ENCODE measurements around the gene SLFN5. TPM values are rescaled to one million over a fixed set of nuclear protein-coding genes. Genes with fewer than 3 reads are reported as not detected.

SLFN5 gene
- total and polyA plus RNA-seq, 2 of the 13 experiments (the other 11 are each of a cell fraction or from before 2014, with no cell fraction given): 0.25 to 0.35 TPM

GRCh38 chr17:35213412-35213940 is 29.4 kb upstream of the SLFN5 start:
- TF ChIP-seq ELF4 (CRISPR knock-in tag; IDR thresholded peaks at IDR 0.05; ENCODE audit: borderline replicate concordance) (no peak), RARA (CRISPR knock-in tag; IDR thresholded peaks at IDR 0.05) (no peak), IRF2 (CRISPR knock-in tag; IDR thresholded peaks at IDR 0.05) (no peak), PRPF4 (IDR thresholded peaks at IDR 0.05; ENCODE audit: low read depth, low read length, poor library complexity, severe bottlenecking) (no peak), POGZ (CRISPR knock-in tag; IDR thresholded peaks at IDR 0.05) (no peak), BHLHE40 (IDR thresholded peaks at IDR 0.05; ENCODE audit: low read length) (no peak), NCOA2 (CRISPR knock-in tag; IDR thresholded peaks at IDR 0.05) (no peak), ZBTB37 (CRISPR knock-in tag; IDR thresholded peaks at IDR 0.05) (no peak), ZNF678 (CRISPR knock-in tag; IDR thresholded peaks at IDR 0.05) (no peak), ZNF782 (CRISPR knock-in tag; IDR thresholded peaks at IDR 0.05; ENCODE audit: borderline replicate concordance) (no peak), TCF12 (IDR thresholded peaks at IDR 0.05) (no peak), TCF12 (CRISPR knock-in tag; IDR thresholded peaks at IDR 0.05) (no peak), MAF1 (CRISPR knock-in tag; IDR thresholded peaks at IDR 0.05; ENCODE audit: borderline replicate concordance) (no peak)
- TF ChIP-seq, protein P1, sequence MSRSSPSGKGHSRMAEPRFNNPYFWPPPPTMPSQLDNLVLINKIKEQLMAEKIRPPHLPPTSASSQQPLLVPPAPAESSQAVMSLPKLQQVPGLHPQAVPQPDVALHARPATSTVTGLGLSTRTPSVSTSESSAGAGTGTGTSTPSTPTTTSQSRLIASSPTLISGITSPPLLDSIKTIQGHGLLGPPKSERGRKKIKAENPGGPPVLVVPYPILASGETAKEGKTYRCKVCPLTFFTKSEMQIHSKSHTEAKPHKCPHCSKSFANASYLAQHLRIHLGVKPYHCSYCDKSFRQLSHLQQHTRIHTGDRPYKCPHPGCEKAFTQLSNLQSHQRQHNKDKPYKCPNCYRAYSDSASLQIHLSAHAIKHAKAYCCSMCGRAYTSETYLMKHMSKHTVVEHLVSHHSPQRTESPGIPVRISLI (CRISPR knock-in tag; IDR thresholded peaks at IDR 0.05; ENCODE audit: borderline replicate concordance): no peak
- Histone ChIP-seq H3K9me3 (ENCODE audit: low read length) (no peaks in the 10 kb centered on the region), H3K27me3 (ENCODE audit: control insufficient read depth in 1 of 2, insufficient read depth in 2 of 2, low read length in 2 of 2) (peaks cover 0 to 9% of the 10 kb centered on the region in 2 experiments; a peak in 2 of 5 replicates), H3K4me1 (ENCODE audit: insufficient read depth, low read length) (no peaks in the 10 kb centered on the region), H3K4me3 (replicated peaks in 1 of 3; ENCODE audit: insufficient read depth in 1 of 3, low read depth in 2 of 3, low read length in 3 of 3) (no peak overlapping the region), H3K36me3 (replicated peaks in 1 of 2; ENCODE audit: control insufficient read depth in 1 of 2, insufficient read depth in 2 of 2, low read length in 2 of 2) (no peaks in the 10 kb centered on the region), H3K4me2 (ENCODE audit: low read depth, low read length) (no peak overlapping the region), H4K20me1 (ENCODE audit: insufficient read depth, low read length) (no peaks in the 10 kb centered on the region), H2AFZ (ENCODE audit: low read length) (no peak overlapping the region), H3K27ac (ENCODE audit: extremely low read length, insufficient read depth, low read length) (no peak overlapping the region), H3K79me2 (ENCODE audit: insufficient read depth, low read length) (no peaks in the 10 kb centered on the region), H3K9ac (ENCODE audit: insufficient read depth, low read depth, low read length) (no peak overlapping the region)
- CTCF ChIA-PET (ENCODE audit: low intra/inter-chr PET ratio, low total read pairs): no interaction called here
- no TSS peak for BruUV-seq (replicated peaks)
- FAIRE-seq: no peak
- in situ Hi-C loops (cut with HindIII; ENCODE audit: extremely low pct_ligation_motif_present, low pct_unique_long_range_greater_than_20kb): no loop called here
- intact Hi-C loops (cut with micrococcal nuclease; ENCODE audit: unreplicated experiment): no loop called here
- ATAC-seq: no peak
- 2% methylated on average over 5 of the region's 5 CpGs for WGBS (ENCODE audit: low lambda C conversion rate)
- no peak for DNase-seq (ENCODE audit: low spot score)
- POLR2A ChIA-PET: no interaction called here
